ENCODE measurements around the gene UBE2G1. TPM values are rescaled to one million over a fixed set of nuclear protein-coding genes. Genes with fewer than 3 reads are reported as not detected.

The UBE2G1 gene
- total and polyA plus RNA-seq, 2 of the 8 experiments (the other 6 are each of a cell fraction or from before 2014, with no cell fraction given): 73.9 to 170 TPM

- Histone ChIP-seq H3K27ac (ENCODE audit: low read depth, low read length) (no peak overlapping the region), H2BK5ac (ENCODE audit: low read depth, low read length) (no peak overlapping the region), H2BK15ac (ENCODE audit: low read length) (no peak overlapping the region), H2AFZ (ENCODE audit: low read length) (no peak overlapping the region), H3K79me2 (ENCODE audit: control insufficient read depth in 1 of 2, insufficient read depth in 2 of 2, low read length in 2 of 2) (peaks cover 0 to 33% of the 10 kb centered on the region in 2 experiments; a peak in 3 of 4 replicates), H2BK12ac (ENCODE audit: low read depth, low read length) (no peak overlapping the region), H4K8ac (ENCODE audit: extremely low read depth, insufficient read depth, low read length) (no peak overlapping the region), H3K36me3 (ENCODE audit: control insufficient read depth in 2 of 4, insufficient read depth in 4 of 4, low read length in 3 of 4) (peaks cover 3 to 42% (median 27%) of the 10 kb centered on the region in 4 experiments; a peak in 6 of 8 replicates), H3K4me1 (replicated peaks in 1 of 4; ENCODE audit: control insufficient read depth in 3 of 4, insufficient read depth in 4 of 4, low read length in 3 of 4) (peaks cover 0 to 2% (median 0%) of the 10 kb centered on the region in 4 experiments; a peak in 1 of 7 replicates), H4K5ac (ENCODE audit: insufficient read length, low read depth, low read length) (no peak overlapping the region), H2BK20ac (ENCODE audit: low read length) (no peak overlapping the region), H3K9me3 (ENCODE audit: insufficient read depth in 2 of 2, low read depth in 1 of 2, low read length in 1 of 2) (no peaks in the 10 kb centered on the region), H3K23me2 (ENCODE audit: low read depth, low read length) (no peaks in the 10 kb centered on the region), H4K91ac (replicated peaks; ENCODE audit: insufficient read length, low read length) (no peak overlapping the region), H3K27me3 (replicated peaks in 1 of 4; ENCODE audit: control insufficient read depth in 3 of 4, extremely low read depth in 1 of 4, insufficient read depth in 3 of 4, low read length in 3 of 4) (no peaks in the 10 kb centered on the region), H4K20me1 (replicated peaks in 1 of 2; ENCODE audit: control insufficient read depth in 1 of 2, insufficient read depth in 2 of 2, low read length in 2 of 2) (peaks cover 3 to 8% of the 10 kb centered on the region in 2 experiments), H3K23ac (ENCODE audit: insufficient read length) (no peak overlapping the region), H3K4me3 (ENCODE audit: extremely low read depth in 1 of 4, insufficient read depth in 2 of 4, low read depth in 3 of 4, low read length in 4 of 4) (no peak overlapping the region), H2AK5ac (ENCODE audit: low read depth, low read length) (no peak overlapping the region), H3K56ac (replicated peaks; ENCODE audit: insufficient read length, low read depth, low read length) (no peak overlapping the region), H3K14ac (ENCODE audit: insufficient read length) (no peak overlapping the region), H3K4ac (replicated peaks; ENCODE audit: insufficient read length, low read depth, low read length) (no peak overlapping the region), H3K9ac (replicated peaks in 1 of 4; ENCODE audit: extremely low read depth in 1 of 4, low read depth in 3 of 4, low read length in 3 of 4) (no peak overlapping the region), H3K4me2 (ENCODE audit: insufficient read depth in 1 of 2, low read depth in 2 of 2, low read length in 2 of 2) (no peak overlapping the region), H3K18ac (ENCODE audit: extremely low read depth, low read length) (no peak overlapping the region), H2BK120ac (replicated peaks; ENCODE audit: low read depth, low read length) (no peak overlapping the region), H3K79me1 (ENCODE audit: low read depth, low read length) (peaks cover 5% of the 10 kb centered on the region)
- WGBS, 2 experiments (ENCODE audit: extremely low coverage in 1 of 2, insufficient coverage in 1 of 2, insufficient read length in 1 of 2, insufficient replicate concordance in 2 of 2, low coverage in 1 of 2, low lambda C conversion rate in 2 of 2, missing lambda C conversion rate in 1 of 2): 97% methylated on average over 4 of the region's 4 CpGs; no CpG with 5 or more reads in 1 of the 2 experiments
- no peak for FAIRE-seq
- no peak for DNase-seq (ENCODE audit: low read depth in 1 of 2, low spot score in 2 of 2)
- ChIA-PET CTCF (ENCODE audit: partially characterized antibody) (interaction anchor here (1.0 to 1.7 kb wide), 3 partner anchors 22 to 57 kb away, joined by 3 to 10 read pairs (median 3); no protein-coding TSS in a partner anchor), POLR2A (ENCODE audit: partially characterized antibody) (interaction anchor here (0.6 to 1.3 kb wide), 6 partner anchors 11 to 135 kb away, joined by 3 to 4 read pairs (median 3); no protein-coding TSS in a partner anchor)
- TF ChIP-seq SIN3A (conservative IDR thresholded peaks at IDR 0.05 in 1 of 2, IDR thresholded peaks at IDR 0.05 in 1 of 2; ENCODE audit: low read depth in 1 of 2, low read length in 2 of 2) (no peak), TEAD4 (IDR thresholded peaks at IDR 0.05; ENCODE audit: low read depth, low read length) (no peak), RAD21 (IDR thresholded peaks at IDR 0.05 in 1 of 2, conservative IDR thresholded peaks at IDR 0.05 in 1 of 2; ENCODE audit: low read depth in 2 of 2, low read length in 2 of 2) (no peak), HDAC2 (IDR thresholded peaks at IDR 0.05; ENCODE audit: borderline replicate concordance in 1 of 2, low read depth in 2 of 2, low read length in 2 of 2) (no peak)
Measured at GRCh38 chr17:4272972-4273368, 93.5 kb downstream of the UBE2G1 start.

Data from H1 (cell line).